HepG2 (cell line): ENCODE measurements around the gene CCDC121. TPM values are rescaled to one million over a fixed set of nuclear protein-coding genes. Genes with fewer than 3 reads are reported as not detected.

ENCODE experiments used
- ARNTL ChIP-seq: sonication (generic); formaldehyde crosslinking; IDR thresholded peaks from 2 replicates; pipeline ENCODE4 v1.4.0; 2020; ENCODE audit warnings: mild to moderate bottlenecking, missing genetic modification reagents
- HBP1 ChIP-seq: IDR thresholded peaks from 2 replicates; pipeline ENCODE4 v1.6.1; 2016; ENCODE audit warnings: low read depth, control low read depth
- HDAC6 ChIP-seq: fragments of 200-600 bp; sonication (generic); IDR thresholded peaks from 2 replicates; pipeline ENCODE4 v1.7.0; 2017; ENCODE audit warnings: mild to moderate bottlenecking, antibody characterized with exemption, low read length, low read depth
- HNF1A ChIP-seq, 2 experiments: sonication (generic) in 1 of 2; formaldehyde crosslinking in 1 of 2; IDR thresholded peaks; 2 replicates each; pipeline versions ENCODE4 v1.4.0 to v1.6.1; 2016 to 2020; ENCODE audit warnings: borderline replicate concordance in 1 of 2, low read depth in 1 of 2, mild to moderate bottlenecking in 1 of 2, missing genetic modification reagents in 1 of 2
- MYNN ChIP-seq: sonication (generic); formaldehyde crosslinking; IDR thresholded peaks from 2 replicates; pipeline ENCODE4 v1.4.0; 2020; ENCODE audit warnings: mild to moderate bottlenecking, low read depth, missing genetic modification reagents
- SRF ChIP-seq: IDR thresholded peaks from 2 replicates; pipeline ENCODE4 v1.6.1; 2011; ENCODE audit warnings: mild to moderate bottlenecking, low read depth, low read length, moderate library complexity
- SRY ChIP-seq: sonication (generic); formaldehyde crosslinking; IDR thresholded peaks from 2 replicates; pipeline ENCODE4 v1.8.0; 2022; ENCODE audit warnings: mild to moderate bottlenecking, missing genetic modification reagents
- TBX3 ChIP-seq: fragments of 450-650 bp; IDR thresholded peaks from 2 replicates; pipeline ENCODE4 v1.6.1; 2017; ENCODE audit warnings: antibody characterized with exemption, mild to moderate bottlenecking, inconsistent platforms, borderline replicate concordance
- ZMAT3 ChIP-seq: sonication (generic); formaldehyde crosslinking; conservative IDR thresholded peaks from 2 replicates; pipeline ENCODE4 v1.7.0; 2021; ENCODE audit warnings: missing genetic modification reagents
- ZMYM4 ChIP-seq: sonication (generic); formaldehyde crosslinking; IDR thresholded peaks from 2 replicates; pipeline ENCODE4 v1.8.1; 2023; ENCODE audit warnings: mild to moderate bottlenecking, missing genetic modification reagents
- ZNF256 ChIP-seq: sonication (generic); formaldehyde crosslinking; conservative IDR thresholded peaks from 2 replicates; pipeline ENCODE4 v1.4.0; 2020; ENCODE audit warnings: missing genetic modification reagents
- ZNF292 ChIP-seq: sonication (generic); formaldehyde crosslinking; IDR thresholded peaks from 2 replicates; pipeline ENCODE4 v1.8.1; 2022; ENCODE audit warnings: mild to moderate bottlenecking, low read depth, missing genetic modification reagents, borderline replicate concordance
- ZNF451 ChIP-seq: sonication (generic); formaldehyde crosslinking; IDR thresholded peaks from 2 replicates; pipeline ENCODE4 v1.5.0; 2020; ENCODE audit warnings: mild to moderate bottlenecking, missing genetic modification reagents
- ZNF749 ChIP-seq: sonication (generic); formaldehyde crosslinking; IDR thresholded peaks from 2 replicates; pipeline ENCODE4 v1.8.0; 2022; ENCODE audit warnings: mild to moderate bottlenecking, missing genetic modification reagents, moderate library complexity, borderline replicate concordance
- ZNF780A ChIP-seq: sonication (generic); formaldehyde crosslinking; IDR thresholded peaks from 2 replicates; pipeline ENCODE4 v1.8.0; 2022; ENCODE audit warnings: mild to moderate bottlenecking, missing genetic modification reagents, moderate library complexity
- polyA plus RNA-seq, 8 experiments: library from polyadenylated mRNA; depleted of rRNA in 3 of 8; stranded (reverse) in 7 of 8; unstranded in 1 of 8; fragments of >200 nt; fragmentation: Illumina TruSeq in 4 of 8; extraction: Trizol in 4 of 8; gene quantifications; 2 replicates each; pipeline versions ENCODE4 v1.2.1 to v1.2.3, GENCODE V29; 2011 to 2016; ENCODE audit warnings: low read depth in 4 of 8, missing spikeins in 1 of 8, mixed read lengths in 1 of 8; ENCODE audit not compliant: insufficient read depth in 1 of 8
- total RNA-seq, 5 experiments: library from RNA; depleted of rRNA; stranded (reverse); fragments of >200 nt; fragmentation: Illumina TruSeq; extraction: Trizol; gene quantifications; 2 replicates each; pipeline ENCODE4 v1.2.3, GENCODE V29; 2016; ENCODE audit warnings: low read depth in 1 of 5
- TF ChIP-seq, protein P1 (sequence below), 2 experiments: IDR thresholded peaks; 2 replicates each; pipeline ENCODE4 v1.6.1; 2011 to 2012; ENCODE audit warnings: low read length in 2 of 2, borderline replicate concordance in 1 of 2, low read depth in 1 of 2, mild to moderate bottlenecking in 1 of 2, moderate library complexity in 1 of 2
- TF ChIP-seq, protein P2 (sequence below): sonication (generic); formaldehyde crosslinking; IDR thresholded peaks from 2 replicates; pipeline ENCODE4 v1.4.0; 2020; ENCODE audit warnings: low read depth, mild to moderate bottlenecking, missing genetic modification reagents

Gene CCDC121
- total and polyA plus RNA-seq, 2 of the 13 experiments (the other 11 are each of a cell fraction or from before 2014, with no cell fraction given) = 1.9 to 3.0 TPM

- TF ChIP-seq HDAC6 (peak; percentile 90; the same call in 1 of the 2 replicates), ZNF292 (CRISPR knock-in tag) (no peak; the same call in 1 of the 2 replicates), ZNF780A (CRISPR knock-in tag) (0 out of 2 replicates have a peak, but pooled peaks have one; percentile 27), TBX3 (peak; percentile 68; the same call in 1 of the 2 replicates), ZNF256 (CRISPR knock-in tag) (peak; percentile 37; the same call in 1 of the 2 replicates), SRF (peak; percentile 69; the same call in 1 of the 2 replicates), HBP1 (CRISPR knock-in tag) (peak; percentile 93), ZNF749 (no peak), ARNTL (CRISPR knock-in tag) (peak; percentile 36; the same call in 1 of the 2 replicates), ZMAT3 (peak; percentile 90), ZNF451 (CRISPR knock-in tag) (no peak; the same call in 1 of the 2 replicates), ZMYM4 (peak; percentile 87), HNF1A (IDR thresholded peaks at IDR 0.05; ENCODE audit: low read depth) (peak; percentile 58; the same call in 1 of the 2 replicates), HNF1A (CRISPR knock-in tag; IDR thresholded peaks at IDR 0.05; ENCODE audit: borderline replicate concordance) (peak; percentile 66; the same call in 1 of the 2 replicates), SRY (CRISPR knock-in tag) (peak; percentile 73; the same call in 1 of the 2 replicates), MYNN (CRISPR knock-in tag) (peak; percentile 71; the same call in 1 of the 2 replicates)
- TF ChIP-seq, protein P1, sequence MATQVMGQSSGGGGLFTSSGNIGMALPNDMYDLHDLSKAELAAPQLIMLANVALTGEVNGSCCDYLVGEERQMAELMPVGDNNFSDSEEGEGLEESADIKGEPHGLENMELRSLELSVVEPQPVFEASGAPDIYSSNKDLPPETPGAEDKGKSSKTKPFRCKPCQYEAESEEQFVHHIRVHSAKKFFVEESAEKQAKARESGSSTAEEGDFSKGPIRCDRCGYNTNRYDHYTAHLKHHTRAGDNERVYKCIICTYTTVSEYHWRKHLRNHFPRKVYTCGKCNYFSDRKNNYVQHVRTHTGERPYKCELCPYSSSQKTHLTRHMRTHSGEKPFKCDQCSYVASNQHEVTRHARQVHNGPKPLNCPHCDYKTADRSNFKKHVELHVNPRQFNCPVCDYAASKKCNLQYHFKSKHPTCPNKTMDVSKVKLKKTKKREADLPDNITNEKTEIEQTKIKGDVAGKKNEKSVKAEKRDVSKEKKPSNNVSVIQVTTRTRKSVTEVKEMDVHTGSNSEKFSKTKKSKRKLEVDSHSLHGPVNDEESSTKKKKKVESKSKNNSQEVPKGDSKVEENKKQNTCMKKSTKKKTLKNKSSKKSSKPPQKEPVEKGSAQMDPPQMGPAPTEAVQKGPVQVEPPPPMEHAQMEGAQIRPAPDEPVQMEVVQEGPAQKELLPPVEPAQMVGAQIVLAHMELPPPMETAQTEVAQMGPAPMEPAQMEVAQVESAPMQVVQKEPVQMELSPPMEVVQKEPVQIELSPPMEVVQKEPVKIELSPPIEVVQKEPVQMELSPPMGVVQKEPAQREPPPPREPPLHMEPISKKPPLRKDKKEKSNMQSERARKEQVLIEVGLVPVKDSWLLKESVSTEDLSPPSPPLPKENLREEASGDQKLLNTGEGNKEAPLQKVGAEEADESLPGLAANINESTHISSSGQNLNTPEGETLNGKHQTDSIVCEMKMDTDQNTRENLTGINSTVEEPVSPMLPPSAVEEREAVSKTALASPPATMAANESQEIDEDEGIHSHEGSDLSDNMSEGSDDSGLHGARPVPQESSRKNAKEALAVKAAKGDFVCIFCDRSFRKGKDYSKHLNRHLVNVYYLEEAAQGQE (IDR thresholded peaks at IDR 0.05; ENCODE audit: borderline replicate concordance in 1 of 2, low read depth in 1 of 2, low read length in 2 of 2) = peak in 1 of 2 experiments; percentile 79; a peak in 2 of 4 replicates
- TF ChIP-seq, protein P2, sequence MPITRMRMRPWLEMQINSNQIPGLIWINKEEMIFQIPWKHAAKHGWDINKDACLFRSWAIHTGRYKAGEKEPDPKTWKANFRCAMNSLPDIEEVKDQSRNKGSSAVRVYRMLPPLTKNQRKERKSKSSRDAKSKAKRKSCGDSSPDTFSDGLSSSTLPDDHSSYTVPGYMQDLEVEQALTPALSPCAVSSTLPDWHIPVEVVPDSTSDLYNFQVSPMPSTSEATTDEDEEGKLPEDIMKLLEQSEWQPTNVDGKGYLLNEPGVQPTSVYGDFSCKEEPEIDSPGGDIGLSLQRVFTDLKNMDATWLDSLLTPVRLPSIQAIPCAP = no peak
Observed at GRCh38 chr2:27663285-27664153, 34.7 kb upstream of the CCDC121 start, which contains the start of the genes SLC4A1AP and SUPT7L (continued).
